Keratinocyte (primary cell): ENCODE measurements around the gene CORO1C. TPM values are rescaled to one million over a fixed set of nuclear protein-coding genes. Genes with fewer than 3 reads are reported as not detected.

ENCODE experiments used
- DNase-seq: peaks from one replicate; pipeline ENCODE4 v3.0.0-alpha.2; 2011; ENCODE audit warnings: low read depth, missing footprints, low spot score
- FAIRE-seq: peaks from 2 replicates; lab custom pipeline; 2011; peaks lifted over from hg19 to GRCh38; lab: Jason Lieb, UNC
- H2AFZ ChIP-seq: 2 replicates; pipeline ENCODE4 v1.6.0; 2012; ENCODE audit warnings: low read length, control low read depth, inconsistent platforms; ENCODE audit not compliant: control insufficient read depth
- H3K27ac ChIP-seq: 2 replicates; pipeline ENCODE4 v1.5.1; 2011; ENCODE audit warnings: low read length; ENCODE audit not compliant: control insufficient read depth, insufficient read depth
- H3K27me3 ChIP-seq: 3 replicates; pipeline ENCODE4 v1.6.0; 2011; ENCODE audit warnings: low read length; ENCODE audit not compliant: control insufficient read depth, insufficient read depth; ENCODE audit errors: extremely low read depth
- H3K36me3 ChIP-seq, 2 experiments: 2 replicates in 1 of 2; 3 replicates in 1 of 2; pipeline ENCODE4 v1.5.1; 2011; ENCODE audit warnings: low read length in 2 of 2, mild to moderate bottlenecking in 1 of 2; ENCODE audit not compliant: control insufficient read depth in 2 of 2, insufficient read depth in 2 of 2; ENCODE audit errors: extremely low read depth in 1 of 2
- H3K4me1 ChIP-seq: 3 replicates; pipeline ENCODE4 v1.5.1; 2011; ENCODE audit warnings: low read length; ENCODE audit not compliant: control insufficient read depth, insufficient read depth; ENCODE audit errors: extremely low read depth
- H3K4me2 ChIP-seq: 3 replicates; pipeline ENCODE4 v1.6.0; 2011; ENCODE audit warnings: low read depth, low read length; ENCODE audit not compliant: control insufficient read depth, insufficient read depth; ENCODE audit errors: extremely low read depth
- H3K4me3 ChIP-seq, 3 experiments: fragments of 200-600 bp in 1 of 3; sonication (generic) in 1 of 3; 2 replicates in 2 of 3; 3 replicates in 1 of 3; pipeline ENCODE4 v1.5.1; 2011 to 2016; ENCODE audit warnings: low read length in 3 of 3, mild to moderate bottlenecking in 3 of 3, control low read depth in 2 of 3, inconsistent platforms in 1 of 3, low read depth in 1 of 3, mixed read lengths in 1 of 3, mixed run types in 1 of 3, moderate library complexity in 1 of 3; ENCODE audit not compliant: control insufficient read depth in 2 of 3, insufficient read depth in 2 of 3; ENCODE audit errors: extremely low read depth in 1 of 3
- H3K79me2 ChIP-seq: 2 replicates; pipeline ENCODE4 v1.6.0; 2012; ENCODE audit warnings: low read length; ENCODE audit not compliant: control insufficient read depth, insufficient read depth
- H3K9ac ChIP-seq: 3 replicates; pipeline ENCODE4 v1.6.0; 2011; ENCODE audit warnings: low read length; ENCODE audit not compliant: control insufficient read depth, insufficient read depth; ENCODE audit errors: extremely low read depth
- H3K9me1 ChIP-seq: 3 replicates; pipeline ENCODE4 v1.6.0; 2011; ENCODE audit warnings: low read length; ENCODE audit not compliant: control insufficient read depth, insufficient read depth; ENCODE audit errors: extremely low read depth
- H3K9me3 ChIP-seq: 2 replicates; pipeline ENCODE4 v1.5.1; 2012; ENCODE audit warnings: low read depth, low read length; ENCODE audit not compliant: control insufficient read depth
- H4K20me1 ChIP-seq: 3 replicates; pipeline ENCODE4 v1.6.0; 2011; ENCODE audit warnings: low read length; ENCODE audit not compliant: control insufficient read depth, insufficient read depth; ENCODE audit errors: extremely low read depth
- CTCF ChIP-seq, 3 experiments: IDR thresholded peaks in 1 of 3; conservative IDR thresholded peaks in 1 of 3; optimal IDR thresholded peaks in 1 of 3; 2 replicates in 2 of 3; 3 replicates in 1 of 3; pipeline versions ENCODE3 to v1.5.1; 2011; ENCODE audit warnings: low read length in 3 of 3, mild to moderate bottlenecking in 3 of 3, moderate library complexity in 2 of 3, control low read depth in 1 of 3, inconsistent platforms in 1 of 3; ENCODE audit not compliant: insufficient read depth in 2 of 3; ENCODE audit errors: extremely low read depth in 1 of 3
- EZH2 ChIP-seq: IDR thresholded peaks from one replicate; pipeline ENCODE4 v1.6.1; 2012; ENCODE audit warnings: inconsistent platforms, mild to moderate bottlenecking, low read length, moderate library complexity
- dilution Hi-C: fragments of 300-500 bp; cut with MboI; formaldehyde crosslinking; loops from one replicate; pipeline ENCODE4 v1.7.0; 2020; ENCODE audit warnings: low sequenced_read_pairs; ENCODE audit not compliant: extremely low pct_ligation_motif_present
- polyA plus RNA-seq, 5 experiments: library from polyadenylated mRNA; depleted of rRNA in 3 of 5; stranded (reverse) in 3 of 5; stranded (forward) in 1 of 5; unstranded in 1 of 5; fragments of >200 nt; gene quantifications; 1 replicate in 1 of 5; 2 replicates in 3 of 5; 3 replicates in 1 of 5; pipeline versions ENCODE4 v1.2.1 to v1.2.3, GENCODE V29; 2011 to 2012; ENCODE audit warnings: missing spikeins in 2 of 5, low read depth in 1 of 5, low replicate concordance in 1 of 5

The CORO1C gene
- polyA plus RNA-seq, 1 donor (not counting 4 experiments of a cell fraction or from before 2014, with no cell fraction given): 283 TPM

GRCh38 chr12:108699955-108700563 is 31.3 kb downstream of the CORO1C start:
- Histone ChIP-seq H3K9me1 (peaks cover 3% of the 10 kb centered on the region), H3K9me3 (no peaks in the 10 kb centered on the region), H3K4me1 (peaks cover 45% of the 10 kb centered on the region), H3K79me2 (peaks cover 70% of the 10 kb centered on the region), H2AFZ (no peak overlapping the region), H3K27me3 (no peaks in the 10 kb centered on the region), H3K27ac (no peak overlapping the region), H4K20me1 (peaks cover 3% of the 10 kb centered on the region), H3K4me3 (no peak overlapping the region), H3K9ac (no peak overlapping the region), H3K36me3 (peaks cover 15 to 31% of the 10 kb centered on the region in 2 experiments), H3K4me2 (no peak overlapping the region)
- TF ChIP-seq CTCF (optimal IDR thresholded peaks at IDR 0.05 in 1 of 3, IDR thresholded peaks at IDR 0.05 in 1 of 3, conservative IDR thresholded peaks at IDR 0.05 in 1 of 3; ENCODE audit: extremely low read depth in 1 of 3, insufficient read depth in 2 of 3, low read length in 3 of 3) (no peak), EZH2 (no peak)
- DNase-seq: no peak
- FAIRE-seq: no peak
- dilution Hi-C loops: no loop called here

GRCh38 chr12:108697905-108698304 is 33.4 kb downstream of the CORO1C start:
- Histone ChIP-seq H3K4me2 (peak overlapping the region; percentile 79), H3K9me3 (no peaks in the 10 kb centered on the region), H3K27me3 (no peaks in the 10 kb centered on the region), H3K27ac (peak overlapping the region; percentile 95), H3K9me1 (peaks cover 3% of the 10 kb centered on the region), H4K20me1 (peaks cover 3% of the 10 kb centered on the region), H3K4me1 (peaks cover 59% of the 10 kb centered on the region), H3K9ac (peak overlapping the region; percentile 77), H3K4me3 (no peak overlapping the region), H3K36me3 (peaks cover 11 to 22% of the 10 kb centered on the region in 2 experiments), H2AFZ (no peak overlapping the region), H3K79me2 (peaks cover 67% of the 10 kb centered on the region)
- FAIRE-seq (no peak), DNase-seq (no peak)
- dilution Hi-C loops: no loop called here
- TF ChIP-seq EZH2 (no peak), CTCF (optimal IDR thresholded peaks at IDR 0.05 in 1 of 3, IDR thresholded peaks at IDR 0.05 in 1 of 3, conservative IDR thresholded peaks at IDR 0.05 in 1 of 3; ENCODE audit: extremely low read depth in 1 of 3, insufficient read depth in 2 of 3, low read length in 3 of 3) (no peak)
